ENCODE measurements around the gene CDKN1B.
A peak's percentile ranks its signal among the peaks of the same experiment; 100 is the strongest.

The CDKN1B gene

DNA sequence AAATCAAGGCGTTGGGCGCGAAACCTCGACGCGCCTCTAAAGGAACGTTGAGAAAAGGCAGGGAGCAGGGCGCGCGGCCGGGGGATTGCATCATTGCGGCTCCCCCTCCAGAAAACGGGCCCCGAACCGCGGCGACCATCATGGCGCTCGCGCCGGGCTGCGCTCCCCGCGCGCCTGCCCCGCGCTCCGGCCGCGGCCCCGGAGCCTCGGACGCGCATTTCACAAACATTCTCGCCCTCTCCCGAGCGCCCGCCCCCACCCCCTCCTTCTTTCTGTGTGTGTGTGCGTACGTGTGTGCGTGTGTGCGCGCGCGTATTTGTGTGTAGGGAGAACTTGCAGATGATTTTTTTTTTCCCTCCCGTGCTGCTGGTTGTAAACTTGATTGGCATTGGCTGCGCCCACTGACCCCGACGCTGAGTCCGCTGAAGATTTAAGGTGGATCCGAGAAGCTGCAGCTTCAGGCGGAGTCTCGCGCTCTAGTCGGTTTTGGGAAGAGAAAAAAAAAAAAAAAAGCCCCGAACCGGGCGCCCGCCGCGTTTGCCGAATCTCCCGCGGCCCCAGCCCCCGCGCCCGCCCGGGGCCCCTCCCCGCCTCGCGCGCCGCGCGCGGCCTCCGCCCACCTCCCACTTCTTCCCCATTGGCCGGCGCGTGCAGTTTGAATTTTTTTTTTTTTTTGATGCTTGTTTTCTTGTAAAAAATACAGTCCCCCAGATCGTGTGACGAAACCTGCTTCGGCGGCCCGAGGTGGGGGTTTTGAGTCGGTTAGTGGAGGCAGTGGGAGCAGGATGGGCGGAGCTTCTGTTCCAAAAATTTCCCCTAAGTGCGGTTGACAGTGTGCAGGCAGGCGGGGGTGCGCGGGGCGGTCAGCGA is 8.2 kb downstream of the CDKN1B start (continued):
- TF ChIP-seq ZNF221 (tag by site-specific recombination; IDR thresholded peaks at IDR 0.05; ENCODE audit: borderline replicate concordance) (no peak), ZNF629 (tag by site-specific recombination; IDR thresholded peaks at IDR 0.05) (peak; percentile 90), ZNF76 (tag by site-specific recombination; IDR thresholded peaks at IDR 0.05; ENCODE audit: borderline replicate concordance, low read depth) (peak; percentile 14; the same call in 1 of the 2 replicates), GLIS1 (tag by site-specific recombination; IDR thresholded peaks at IDR 0.05) (peak; percentile 83), ZBTB1 (tag by site-specific recombination; IDR thresholded peaks at IDR 0.05) (peak; percentile 41; the same call in 1 of the 2 replicates), SP2 (tag by site-specific recombination; IDR thresholded peaks at IDR 0.05) (peak; percentile 60), KLF9 (tag by site-specific recombination; IDR thresholded peaks at IDR 0.05; ENCODE audit: low read depth) (0 out of 2 replicates have a peak, but pooled peaks have one; percentile 29), ZNF768 (tag by site-specific recombination; IDR thresholded peaks at IDR 0.05) (no peak), ZNF302 (tag by site-specific recombination; IDR thresholded peaks at IDR 0.05; ENCODE audit: low read depth) (no peak), ZNF843 (tag by site-specific recombination; IDR thresholded peaks at IDR 0.05) (0 out of 2 replicates have a peak, but pooled peaks have one; percentile 12), ZXDB (tag by site-specific recombination; IDR thresholded peaks at IDR 0.05) (peak; percentile 67), ZNF335 (tag by site-specific recombination; conservative IDR thresholded peaks at IDR 0.05) (0 out of 2 replicates have a peak, but pooled peaks have one; percentile 18), ZNF473 (tag by site-specific recombination; IDR thresholded peaks at IDR 0.05) (no peak), ZBTB48 (tag by site-specific recombination; IDR thresholded peaks at IDR 0.05) (peak; percentile 37; the same call in 1 of the 2 replicates), ZFP3 (tag by site-specific recombination; IDR thresholded peaks at IDR 0.05; ENCODE audit: low read depth) (no peak), ZBTB20 (tag by site-specific recombination; IDR thresholded peaks at IDR 0.05) (peak; percentile 94), IKZF3 (tag by site-specific recombination; IDR thresholded peaks at IDR 0.05) (peak; percentile 29), ZNF23 (tag by site-specific recombination; IDR thresholded peaks at IDR 0.05; ENCODE audit: borderline replicate concordance) (no peak), ZBTB44 (tag by site-specific recombination; IDR thresholded peaks at IDR 0.05) (peak; percentile 55; the same call in 1 of the 2 replicates), ZNF621 (tag by site-specific recombination; IDR thresholded peaks at IDR 0.05) (no peak), HOXD13 (CRISPR knock-in tag; IDR thresholded peaks at IDR 0.05; ENCODE audit: borderline replicate concordance) (peak; percentile 83), ZNF362 (tag by site-specific recombination; IDR thresholded peaks at IDR 0.05) (no peak), KLF10 (tag by site-specific recombination; IDR thresholded peaks at IDR 0.05) (peak; percentile 89), ZNF184 (tag by site-specific recombination; IDR thresholded peaks at IDR 0.05) (0 out of 2 replicates have a peak, but pooled peaks have one; percentile 32)
- TF ChIP-seq, protein P1, sequence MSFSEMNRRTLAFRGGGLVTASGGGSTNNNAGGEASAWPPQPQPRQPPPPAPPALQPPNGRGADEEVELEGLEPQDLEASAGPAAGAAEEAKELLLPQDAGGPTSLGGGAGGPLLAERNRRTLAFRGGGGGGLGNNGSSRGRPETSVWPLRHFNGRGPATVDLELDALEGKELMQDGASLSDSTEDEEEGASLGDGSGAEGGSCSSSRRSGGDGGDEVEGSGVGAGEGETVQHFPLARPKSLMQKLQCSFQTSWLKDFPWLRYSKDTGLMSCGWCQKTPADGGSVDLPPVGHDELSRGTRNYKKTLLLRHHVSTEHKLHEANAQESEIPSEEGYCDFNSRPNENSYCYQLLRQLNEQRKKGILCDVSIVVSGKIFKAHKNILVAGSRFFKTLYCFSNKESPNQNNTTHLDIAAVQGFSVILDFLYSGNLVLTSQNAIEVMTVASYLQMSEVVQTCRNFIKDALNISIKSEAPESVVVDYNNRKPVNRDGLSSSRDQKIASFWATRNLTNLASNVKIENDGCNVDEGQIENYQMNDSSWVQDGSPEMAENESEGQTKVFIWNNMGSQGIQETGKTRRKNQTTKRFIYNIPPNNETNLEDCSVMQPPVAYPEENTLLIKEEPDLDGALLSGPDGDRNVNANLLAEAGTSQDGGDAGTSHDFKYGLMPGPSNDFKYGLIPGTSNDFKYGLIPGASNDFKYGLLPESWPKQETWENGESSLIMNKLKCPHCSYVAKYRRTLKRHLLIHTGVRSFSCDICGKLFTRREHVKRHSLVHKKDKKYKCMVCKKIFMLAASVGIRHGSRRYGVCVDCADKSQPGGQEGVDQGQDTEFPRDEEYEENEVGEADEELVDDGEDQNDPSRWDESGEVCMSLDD (tag by site-specific recombination; IDR thresholded peaks at IDR 0.05): peak; percentile 95
- TF ChIP-seq, protein P2, sequence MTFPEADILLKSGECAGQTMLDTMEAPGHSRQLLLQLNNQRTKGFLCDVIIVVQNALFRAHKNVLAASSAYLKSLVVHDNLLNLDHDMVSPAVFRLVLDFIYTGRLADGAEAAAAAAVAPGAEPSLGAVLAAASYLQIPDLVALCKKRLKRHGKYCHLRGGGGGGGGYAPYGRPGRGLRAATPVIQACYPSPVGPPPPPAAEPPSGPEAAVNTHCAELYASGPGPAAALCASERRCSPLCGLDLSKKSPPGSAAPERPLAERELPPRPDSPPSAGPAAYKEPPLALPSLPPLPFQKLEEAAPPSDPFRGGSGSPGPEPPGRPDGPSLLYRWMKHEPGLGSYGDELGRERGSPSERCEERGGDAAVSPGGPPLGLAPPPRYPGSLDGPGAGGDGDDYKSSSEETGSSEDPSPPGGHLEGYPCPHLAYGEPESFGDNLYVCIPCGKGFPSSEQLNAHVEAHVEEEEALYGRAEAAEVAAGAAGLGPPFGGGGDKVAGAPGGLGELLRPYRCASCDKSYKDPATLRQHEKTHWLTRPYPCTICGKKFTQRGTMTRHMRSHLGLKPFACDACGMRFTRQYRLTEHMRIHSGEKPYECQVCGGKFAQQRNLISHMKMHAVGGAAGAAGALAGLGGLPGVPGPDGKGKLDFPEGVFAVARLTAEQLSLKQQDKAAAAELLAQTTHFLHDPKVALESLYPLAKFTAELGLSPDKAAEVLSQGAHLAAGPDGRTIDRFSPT (tag by site-specific recombination; IDR thresholded peaks at IDR 0.05): peak; percentile 69; the same call in 1 of the 2 replicates
- TF ChIP-seq, protein P3, sequence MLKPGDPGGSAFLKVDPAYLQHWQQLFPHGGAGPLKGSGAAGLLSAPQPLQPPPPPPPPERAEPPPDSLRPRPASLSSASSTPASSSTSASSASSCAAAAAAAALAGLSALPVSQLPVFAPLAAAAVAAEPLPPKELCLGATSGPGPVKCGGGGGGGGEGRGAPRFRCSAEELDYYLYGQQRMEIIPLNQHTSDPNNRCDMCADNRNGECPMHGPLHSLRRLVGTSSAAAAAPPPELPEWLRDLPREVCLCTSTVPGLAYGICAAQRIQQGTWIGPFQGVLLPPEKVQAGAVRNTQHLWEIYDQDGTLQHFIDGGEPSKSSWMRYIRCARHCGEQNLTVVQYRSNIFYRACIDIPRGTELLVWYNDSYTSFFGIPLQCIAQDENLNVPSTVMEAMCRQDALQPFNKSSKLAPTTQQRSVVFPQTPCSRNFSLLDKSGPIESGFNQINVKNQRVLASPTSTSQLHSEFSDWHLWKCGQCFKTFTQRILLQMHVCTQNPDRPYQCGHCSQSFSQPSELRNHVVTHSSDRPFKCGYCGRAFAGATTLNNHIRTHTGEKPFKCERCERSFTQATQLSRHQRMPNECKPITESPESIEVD (tag by site-specific recombination; IDR thresholded peaks at IDR 0.05): 0 out of 2 replicates have a peak, but pooled peaks have one; percentile 37
- TF ChIP-seq, protein P4, sequence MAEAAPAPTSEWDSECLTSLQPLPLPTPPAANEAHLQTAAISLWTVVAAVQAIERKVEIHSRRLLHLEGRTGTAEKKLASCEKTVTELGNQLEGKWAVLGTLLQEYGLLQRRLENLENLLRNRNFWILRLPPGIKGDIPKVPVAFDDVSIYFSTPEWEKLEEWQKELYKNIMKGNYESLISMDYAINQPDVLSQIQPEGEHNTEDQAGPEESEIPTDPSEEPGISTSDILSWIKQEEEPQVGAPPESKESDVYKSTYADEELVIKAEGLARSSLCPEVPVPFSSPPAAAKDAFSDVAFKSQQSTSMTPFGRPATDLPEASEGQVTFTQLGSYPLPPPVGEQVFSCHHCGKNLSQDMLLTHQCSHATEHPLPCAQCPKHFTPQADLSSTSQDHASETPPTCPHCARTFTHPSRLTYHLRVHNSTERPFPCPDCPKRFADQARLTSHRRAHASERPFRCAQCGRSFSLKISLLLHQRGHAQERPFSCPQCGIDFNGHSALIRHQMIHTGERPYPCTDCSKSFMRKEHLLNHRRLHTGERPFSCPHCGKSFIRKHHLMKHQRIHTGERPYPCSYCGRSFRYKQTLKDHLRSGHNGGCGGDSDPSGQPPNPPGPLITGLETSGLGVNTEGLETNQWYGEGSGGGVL (tag by site-specific recombination; IDR thresholded peaks at IDR 0.05): peak; percentile 91

Data from HEK293 (cell line).